ENCODE results near the gene ANO4.

ANO4 gene

GRCh38 chr12:101039848-101040531 is 245.4 kb downstream of the ANO4 start:
- H3K4me2 ChIP-seq: no peak overlapping the region
- TF ChIP-seq Cebpa-rat (IDR thresholded peaks at IDR 0.05): no peak
- no peaks in the 10 kb centered on the region for H3K36me3 ChIP-seq
- no peaks in the 10 kb centered on the region for H3K4me1 ChIP-seq
- no peak overlapping the region for H3K9ac ChIP-seq
- no peak overlapping the region for H3K27ac ChIP-seq
- no peaks in the 10 kb centered on the region for H4K20me1 ChIP-seq
- H3K27me3 ChIP-seq: no peaks in the 10 kb centered on the region
- no peaks in the 10 kb centered on the region for H3K9me3 ChIP-seq (replicated peaks in 1 of 11)
- no peak overlapping the region for H3K4me3 ChIP-seq

GRCh38 chr12:101040936-101041335 is 246.4 kb downstream of the ANO4 start:
- H3K9me3 ChIP-seq (replicated peaks in 1 of 11): no peaks in the 10 kb centered on the region

GRCh38 chr12:101042211-101042610 is 247.6 kb downstream of the ANO4 start:
- no peak for TF ChIP-seq Cebpa-rat (IDR thresholded peaks at IDR 0.05)
- Histone ChIP-seq H3K4me2 (no peak overlapping the region), H3K27ac (no peak overlapping the region), H3K4me1 (no peaks in the 10 kb centered on the region), H3K27me3 (no peaks in the 10 kb centered on the region), H3K9ac (no peak overlapping the region), H4K20me1 (no peaks in the 10 kb centered on the region), H3K9me3 (replicated peaks in 1 of 11) (no peaks in the 10 kb centered on the region), H3K4me3 (no peak overlapping the region), H3K36me3 (no peaks in the 10 kb centered on the region)

More at GRCh38 chr12:101040936-101041335, 246.4 kb downstream of the ANO4 start:
- Histone ChIP-seq H3K4me2 (no peak overlapping the region), H3K27me3 (no peaks in the 10 kb centered on the region), H4K20me1 (no peaks in the 10 kb centered on the region), H3K36me3 (no peaks in the 10 kb centered on the region), H3K27ac (no peak overlapping the region), H3K9ac (no peak overlapping the region), H3K4me1 (no peaks in the 10 kb centered on the region), H3K4me3 (no peak overlapping the region)
- TF ChIP-seq Cebpa-rat (IDR thresholded peaks at IDR 0.05): no peak

GRCh38 chr12:101044512-101045059 is 250.0 kb downstream of the ANO4 start:
- Histone ChIP-seq H3K4me2 (no peak overlapping the region), H3K9me3 (replicated peaks in 1 of 11) (no peaks in the 10 kb centered on the region), H3K27me3 (no peaks in the 10 kb centered on the region), H3K27ac (no peak overlapping the region), H3K4me1 (no peaks in the 10 kb centered on the region), H3K9ac (no peak overlapping the region), H3K4me3 (no peak overlapping the region), H3K36me3 (no peaks in the 10 kb centered on the region), H4K20me1 (no peaks in the 10 kb centered on the region)
- TF ChIP-seq Cebpa-rat (IDR thresholded peaks at IDR 0.05): no peak

GRCh38 chr12:101045486-101046464 is 251.2 kb downstream of the ANO4 start:
- Histone ChIP-seq H3K9ac (no peak overlapping the region), H3K4me2 (no peak overlapping the region), H3K4me3 (no peak overlapping the region)

GRCh38 chr12:101047652-101048051 is 253.1 kb downstream of the ANO4 start:
- Histone ChIP-seq H3K27ac (no peak overlapping the region), H3K4me3 (no peak overlapping the region), H3K27me3 (no peaks in the 10 kb centered on the region), H3K9ac (no peak overlapping the region), H3K36me3 (no peaks in the 10 kb centered on the region), H3K4me2 (no peak overlapping the region), H4K20me1 (no peaks in the 10 kb centered on the region), H3K9me3 (replicated peaks in 1 of 11) (no peaks in the 10 kb centered on the region), H3K4me1 (no peaks in the 10 kb centered on the region)
- no peak for TF ChIP-seq Cebpa-rat (IDR thresholded peaks at IDR 0.05)

More at GRCh38 chr12:101045486-101046464, 251.2 kb downstream of the ANO4 start:
- H3K27me3 ChIP-seq: no peaks in the 10 kb centered on the region
- no peaks in the 10 kb centered on the region for H3K4me1 ChIP-seq
- H3K27ac ChIP-seq: no peak overlapping the region
- H4K20me1 ChIP-seq: no peaks in the 10 kb centered on the region
- no peak for TF ChIP-seq Cebpa-rat (IDR thresholded peaks at IDR 0.05)
- no peaks in the 10 kb centered on the region for H3K9me3 ChIP-seq (replicated peaks in 1 of 11)
- no peaks in the 10 kb centered on the region for H3K36me3 ChIP-seq

GRCh38 chr12:101050631-101051030 is 256.1 kb downstream of the ANO4 start:
- TF ChIP-seq Cebpa-rat (IDR thresholded peaks at IDR 0.05): no peak
- H3K27me3 ChIP-seq: no peaks in the 10 kb centered on the region
- H3K4me3 ChIP-seq: no peak overlapping the region
- H3K9me3 ChIP-seq (replicated peaks in 1 of 11): no peaks in the 10 kb centered on the region
- H3K4me1 ChIP-seq: no peaks in the 10 kb centered on the region
- no peak overlapping the region for H3K9ac ChIP-seq
- H3K36me3 ChIP-seq: no peaks in the 10 kb centered on the region
- no peak overlapping the region for H3K27ac ChIP-seq
- H4K20me1 ChIP-seq: no peaks in the 10 kb centered on the region
- H3K4me2 ChIP-seq: no peak overlapping the region

- H3K27me3 ChIP-seq: no peaks in the 10 kb centered on the region
- no peaks in the 10 kb centered on the region for H3K9me3 ChIP-seq (replicated peaks in 1 of 11)
- H3K4me2 ChIP-seq: no peak overlapping the region
- TF ChIP-seq Cebpa-rat (IDR thresholded peaks at IDR 0.05): no peak
- H3K27ac ChIP-seq: no peak overlapping the region
- no peaks in the 10 kb centered on the region for H3K36me3 ChIP-seq
- H3K4me3 ChIP-seq: no peak overlapping the region
- H3K9ac ChIP-seq: no peak overlapping the region
- H4K20me1 ChIP-seq: no peaks in the 10 kb centered on the region
- H3K4me1 ChIP-seq: no peaks in the 10 kb centered on the region
Observed at GRCh38 chr12:101051151-101051550, 256.6 kb downstream of the ANO4 start.

- TF ChIP-seq Cebpa-rat (IDR thresholded peaks at IDR 0.05): no peak
- H3K4me3 ChIP-seq: no peak overlapping the region
- H4K20me1 ChIP-seq: no peaks in the 10 kb centered on the region
- H3K27me3 ChIP-seq: no peaks in the 10 kb centered on the region
- H3K9me3 ChIP-seq (replicated peaks in 1 of 11): no peaks in the 10 kb centered on the region
- H3K27ac ChIP-seq: no peak overlapping the region
- H3K9ac ChIP-seq: no peak overlapping the region
- H3K36me3 ChIP-seq: no peaks in the 10 kb centered on the region
- H3K4me2 ChIP-seq: no peak overlapping the region
- H3K4me1 ChIP-seq: no peaks in the 10 kb centered on the region
Observed at GRCh38 chr12:101051901-101052550, 257.4 kb downstream of the ANO4 start.
